ENCODE measurements around the gene CTAGE8.
A peak's percentile ranks its signal among the peaks of the same experiment; 100 is the strongest.
"Not testable (repeated sequence)": the region's sequence is repeated elsewhere in the genome, so short reads cannot be mapped to it uniquely, and the experiment has no call there.

Gene CTAGE8

DNA sequence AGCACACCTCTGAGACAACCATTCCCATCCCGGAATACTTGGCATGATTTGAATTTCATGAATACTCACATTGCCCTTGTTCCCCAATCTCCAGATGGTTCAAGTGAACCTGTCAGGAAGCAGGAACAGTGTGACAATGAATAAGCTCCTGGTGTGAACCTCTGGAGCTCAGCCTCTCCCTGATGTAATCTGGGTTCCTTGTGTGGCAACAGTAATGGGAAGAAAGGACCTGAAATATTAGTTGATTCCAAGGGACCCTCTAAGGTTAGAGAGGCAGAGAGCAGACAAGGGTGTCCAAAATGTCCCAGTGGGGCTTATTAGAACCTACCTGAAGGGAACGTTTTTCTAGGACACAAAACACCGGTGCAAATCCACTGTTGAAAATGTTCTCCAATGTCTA is 13.0 kb downstream of the CTAGE8 start:
- no peak overlapping the region for H3K27ac ChIP-seq
- peak; percentile 29; the same call in 1 of the 2 replicates for TF ChIP-seq ZFX (IDR thresholded peaks at IDR 0.05)
- TF ChIP-seq, protein P1, sequence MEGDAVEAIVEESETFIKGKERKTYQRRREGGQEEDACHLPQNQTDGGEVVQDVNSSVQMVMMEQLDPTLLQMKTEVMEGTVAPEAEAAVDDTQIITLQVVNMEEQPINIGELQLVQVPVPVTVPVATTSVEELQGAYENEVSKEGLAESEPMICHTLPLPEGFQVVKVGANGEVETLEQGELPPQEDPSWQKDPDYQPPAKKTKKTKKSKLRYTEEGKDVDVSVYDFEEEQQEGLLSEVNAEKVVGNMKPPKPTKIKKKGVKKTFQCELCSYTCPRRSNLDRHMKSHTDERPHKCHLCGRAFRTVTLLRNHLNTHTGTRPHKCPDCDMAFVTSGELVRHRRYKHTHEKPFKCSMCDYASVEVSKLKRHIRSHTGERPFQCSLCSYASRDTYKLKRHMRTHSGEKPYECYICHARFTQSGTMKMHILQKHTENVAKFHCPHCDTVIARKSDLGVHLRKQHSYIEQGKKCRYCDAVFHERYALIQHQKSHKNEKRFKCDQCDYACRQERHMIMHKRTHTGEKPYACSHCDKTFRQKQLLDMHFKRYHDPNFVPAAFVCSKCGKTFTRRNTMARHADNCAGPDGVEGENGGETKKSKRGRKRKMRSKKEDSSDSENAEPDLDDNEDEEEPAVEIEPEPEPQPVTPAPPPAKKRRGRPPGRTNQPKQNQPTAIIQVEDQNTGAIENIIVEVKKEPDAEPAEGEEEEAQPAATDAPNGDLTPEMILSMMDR (conservative IDR thresholded peaks at IDR 0.05): no peak

DNA sequence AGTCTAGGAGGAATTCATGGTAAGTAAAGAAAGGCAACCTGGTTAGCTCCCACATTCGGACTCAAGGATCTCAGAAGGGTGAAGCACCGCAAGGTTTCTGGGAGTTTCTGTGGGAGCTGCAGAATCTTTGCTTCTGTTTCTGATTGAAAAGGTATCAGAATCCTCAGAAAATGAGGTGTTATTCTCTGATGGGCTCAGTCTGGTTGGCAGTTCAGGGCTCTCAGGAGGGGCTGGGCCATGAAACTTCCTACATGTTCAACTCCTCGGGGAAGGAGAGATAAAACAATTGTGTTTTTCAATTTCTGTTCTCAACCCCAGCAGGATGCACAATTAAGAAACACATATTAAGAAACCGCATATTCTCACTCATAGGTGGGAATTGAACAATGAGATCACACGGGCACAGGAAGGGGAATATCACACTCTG is 13.6 kb downstream of the CTAGE8 start:
- TF ChIP-seq, protein P1 (conservative IDR thresholded peaks at IDR 0.05): no peak
- TF ChIP-seq ZFX (IDR thresholded peaks at IDR 0.05): no peak
- H3K27ac ChIP-seq: no peak overlapping the region

DNA sequence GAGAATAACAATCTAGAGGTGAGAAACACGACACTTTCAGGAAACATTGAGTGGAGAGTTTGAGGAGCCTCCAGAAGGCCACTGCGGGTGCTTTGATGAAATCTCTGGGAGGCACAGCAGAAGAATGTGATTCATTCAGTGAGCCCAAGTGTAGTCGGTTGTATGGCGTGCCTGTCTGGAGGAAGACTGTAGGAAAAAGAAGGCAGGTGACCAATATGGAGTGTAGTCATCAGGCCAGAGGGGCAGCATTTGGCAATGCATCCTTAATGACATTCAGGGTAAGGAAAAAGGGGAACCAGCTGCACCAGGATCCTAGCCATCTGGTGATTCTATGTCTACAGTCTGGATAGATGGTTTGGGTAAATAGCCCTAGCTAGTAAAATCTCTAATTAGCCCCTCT is 16.8 kb downstream of the CTAGE8 start:
- H3K27ac ChIP-seq: not testable (repeated sequence)

DNA sequence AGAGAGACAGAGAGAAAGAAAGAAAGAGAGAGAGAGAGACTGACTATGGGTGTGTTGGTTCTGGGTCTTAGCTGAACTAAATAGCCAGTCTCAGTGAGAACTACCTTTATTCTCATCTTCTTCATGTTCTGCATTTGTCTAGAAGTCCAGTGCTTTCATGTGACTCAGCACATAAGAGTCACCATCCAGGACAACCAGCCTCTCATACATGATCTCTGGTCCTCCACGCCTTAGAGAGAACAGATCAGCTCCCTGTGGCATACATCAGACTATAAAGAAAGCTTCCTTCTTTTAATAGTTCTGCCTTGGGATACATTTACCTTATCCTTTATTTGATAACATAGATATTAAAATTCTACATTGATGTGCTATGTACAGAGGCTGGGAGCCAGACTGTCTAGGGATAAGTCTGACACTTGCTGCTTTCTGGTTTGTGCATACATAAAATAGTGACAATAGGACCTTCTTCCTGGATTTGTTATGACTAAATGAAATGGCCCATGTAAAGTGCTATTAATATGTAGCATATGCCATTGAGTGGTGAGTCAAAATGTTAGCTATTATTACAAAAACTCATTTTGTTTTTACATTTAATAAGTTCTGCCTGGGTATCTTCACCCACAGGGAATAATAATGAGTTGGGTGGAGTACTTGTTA is 21.3 kb downstream of the CTAGE8 start:
- H3K27ac ChIP-seq: not testable (repeated sequence)

DNA sequence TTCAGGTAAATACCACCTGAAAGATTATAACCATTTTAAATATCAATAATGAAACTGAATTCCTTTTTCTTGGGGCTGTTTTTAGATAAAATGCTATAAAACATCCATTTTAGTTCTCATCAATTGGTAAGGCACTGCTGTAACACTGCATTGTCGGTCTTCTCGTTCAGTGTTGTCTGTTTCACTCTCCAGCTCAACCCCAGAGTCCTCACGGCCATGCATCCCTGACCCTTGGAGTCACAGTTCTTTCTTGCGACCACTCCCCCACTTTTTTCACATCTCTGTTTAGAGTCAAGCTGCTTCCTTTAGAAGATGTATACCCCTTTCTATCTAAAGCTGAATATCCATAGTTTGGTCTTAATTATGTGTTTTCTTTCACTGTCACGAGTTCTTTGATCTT is 22.1 kb downstream of the CTAGE8 start:
- not testable (repeated sequence) for H3K27ac ChIP-seq

DNA sequence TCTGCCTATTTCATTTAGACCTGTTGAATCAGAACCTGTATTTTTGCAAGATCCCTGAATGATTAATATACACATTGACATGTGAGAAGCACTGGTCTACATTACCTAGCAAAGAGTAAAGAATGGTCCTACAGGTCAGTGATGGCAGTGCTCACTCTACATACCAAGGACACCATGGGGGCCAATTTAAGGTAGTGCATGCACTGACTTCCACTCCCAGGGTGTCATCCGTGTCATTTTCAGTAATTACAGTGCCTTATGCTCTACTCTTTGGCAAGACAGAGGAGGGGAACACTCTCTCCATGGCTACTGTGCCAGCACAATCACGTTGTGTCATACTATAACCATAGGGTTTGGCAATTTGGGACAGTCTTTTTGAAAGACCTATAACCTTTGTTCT is 23.7 kb downstream of the CTAGE8 start:
- not testable (repeated sequence) for H3K27ac ChIP-seq

DNA sequence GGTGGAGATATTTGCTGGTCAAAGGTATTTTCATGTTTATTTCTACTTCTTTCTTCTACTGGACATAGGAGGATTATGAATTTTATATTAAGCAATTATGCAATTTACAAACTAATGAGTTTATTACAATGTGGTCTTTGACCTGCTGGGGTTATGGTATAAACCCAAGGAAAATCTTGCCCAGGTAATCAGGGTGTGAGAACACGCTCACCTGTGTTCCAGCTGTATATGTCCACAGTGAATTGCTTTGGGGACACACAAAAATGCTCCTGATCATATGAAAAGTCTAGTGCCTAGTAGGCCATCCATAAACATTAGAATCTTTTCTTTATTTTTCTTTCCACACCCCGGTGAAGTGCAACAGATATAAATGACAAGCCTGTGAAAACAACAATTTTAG is 29.7 kb downstream of the CTAGE8 start, which contains the start of gene OR2A42:
Gene OR2A42 (minus strand): TSS at position 241 of the 400 bp plus-strand sequence. CDS start 6,762 bp downstream, outside the sequence.
- H3K27ac ChIP-seq: not testable (repeated sequence)

DNA sequence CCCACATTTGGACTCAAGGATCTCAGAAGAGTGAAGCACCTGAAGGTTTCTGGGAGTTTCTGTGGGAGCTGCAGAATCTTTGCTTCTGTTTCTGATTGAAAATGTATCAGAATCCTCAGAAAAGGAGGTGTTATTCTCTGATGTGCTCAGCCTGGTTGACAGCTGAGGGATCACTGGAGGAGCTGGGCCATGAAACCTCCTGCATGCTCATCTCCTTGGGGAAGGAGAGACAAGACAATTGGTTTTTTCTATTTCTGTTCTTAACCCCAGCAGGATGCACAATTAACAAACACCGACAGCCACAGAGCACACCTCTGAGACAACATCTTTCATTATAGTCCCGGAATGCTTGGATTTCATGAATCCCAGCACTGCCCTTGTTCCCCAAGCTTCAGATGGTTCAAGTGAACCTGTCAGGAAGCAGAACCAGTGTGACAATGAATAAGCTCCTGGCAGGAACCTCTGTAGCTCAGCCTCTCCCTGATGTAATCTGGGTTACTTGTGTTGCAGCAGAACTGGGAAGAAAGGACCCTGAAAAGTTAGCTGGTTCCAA is 30.5 kb downstream of the CTAGE8 start:
- H3K27ac ChIP-seq: not testable (repeated sequence)

DNA sequence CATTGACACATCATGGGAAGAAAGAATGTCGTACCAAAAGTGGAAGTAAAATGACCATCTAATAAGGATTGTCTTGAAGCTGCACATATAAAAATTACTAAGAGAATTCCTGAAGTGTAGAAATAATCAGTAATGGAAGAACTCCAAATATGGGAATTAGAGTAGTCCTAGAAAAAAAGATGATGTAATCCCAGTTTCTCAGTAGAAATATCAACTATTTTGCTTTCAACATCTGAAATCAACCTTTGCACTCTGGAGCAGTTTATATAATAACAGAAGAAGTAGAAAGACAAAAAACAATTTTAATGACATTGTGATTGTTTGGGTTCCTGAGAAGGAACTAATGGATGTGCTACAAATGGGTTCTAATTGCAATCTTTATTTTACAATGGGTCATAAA is 36.0 kb downstream of the CTAGE8 start:
- H3K27ac ChIP-seq: not testable (repeated sequence)

DNA sequence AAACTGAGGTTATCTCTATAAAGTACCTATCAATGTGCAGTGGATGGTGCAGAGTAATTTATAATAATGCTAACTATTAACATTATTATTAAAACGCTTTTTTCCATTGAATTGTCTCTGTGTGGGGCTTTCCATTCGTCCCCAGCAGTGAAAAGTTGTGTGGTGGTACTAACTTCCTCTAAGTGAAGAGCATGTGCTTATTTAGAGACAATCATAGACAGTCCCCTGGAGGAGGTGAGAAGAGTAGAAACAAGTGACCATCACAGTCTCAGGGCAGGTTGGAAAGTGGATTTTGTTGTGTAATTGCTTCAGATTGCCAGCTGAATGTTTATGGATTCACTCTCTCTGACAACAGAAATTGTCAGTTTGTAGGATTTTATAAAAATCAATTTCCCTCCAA is 38.1 kb downstream of the CTAGE8 start:
- H3K27ac ChIP-seq: not testable (repeated sequence)

DNA sequence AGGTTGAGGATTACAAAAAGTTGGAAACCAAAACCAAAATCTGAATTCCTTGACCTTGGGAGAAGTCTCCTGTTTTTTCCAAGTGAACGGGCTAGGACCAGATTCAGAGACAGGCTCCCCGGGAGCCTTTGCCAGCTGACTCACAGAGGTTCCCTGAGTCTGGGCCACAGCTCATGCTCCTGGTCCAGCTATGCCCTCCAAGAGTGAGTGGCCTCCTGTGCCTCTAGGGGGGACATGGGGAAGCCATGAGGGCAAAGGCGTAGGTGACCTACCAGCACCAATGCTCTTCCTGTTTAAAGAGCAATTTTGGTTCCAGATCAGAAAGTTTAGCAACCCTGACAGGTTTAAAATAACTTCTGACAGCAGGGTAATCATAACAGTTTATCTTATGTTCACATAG is 40.3 kb downstream of the CTAGE8 start:
- H3K27ac ChIP-seq: not testable (repeated sequence)

DNA sequence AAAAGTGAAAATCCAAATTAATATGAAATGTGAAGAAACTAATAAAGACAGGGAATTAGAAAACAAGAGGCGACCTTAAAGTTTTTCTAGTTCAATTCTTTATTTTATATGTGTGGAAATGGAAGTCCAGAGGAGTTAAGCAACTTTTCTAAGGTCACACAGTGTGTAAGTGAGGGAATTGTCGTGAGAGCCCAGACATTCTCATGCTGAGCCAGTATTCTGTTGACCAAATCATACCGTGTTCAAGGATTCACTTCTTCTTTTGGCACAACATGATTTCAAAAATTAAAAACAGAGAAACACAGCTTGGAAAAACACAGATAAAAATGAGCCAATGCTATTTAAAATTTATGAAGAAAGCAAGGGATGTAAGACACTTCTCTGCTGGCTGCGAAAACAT is 42.2 kb downstream of the CTAGE8 start:
- H3K27ac ChIP-seq: not testable (repeated sequence)

DNA sequence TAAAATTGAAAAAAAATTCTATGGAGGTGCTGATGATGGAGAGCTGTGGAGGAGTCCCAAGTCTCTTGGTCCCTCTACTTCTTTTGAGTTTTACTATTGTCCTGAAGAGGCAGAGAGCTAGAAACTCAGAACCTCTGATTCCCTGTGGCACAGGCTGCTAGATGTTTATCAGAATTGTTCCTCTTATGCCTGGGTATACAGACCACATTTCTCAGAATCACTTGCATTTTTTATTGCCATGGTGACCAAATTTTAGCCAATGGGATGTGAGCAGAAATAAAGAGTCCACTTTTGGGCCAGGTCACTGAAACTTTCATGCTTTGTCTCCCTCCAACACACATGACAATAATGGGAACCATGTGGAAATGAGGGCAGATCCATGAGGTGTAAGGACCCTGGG is 45.4 kb downstream of the CTAGE8 start:
- not testable (repeated sequence) for H3K27ac ChIP-seq

DNA sequence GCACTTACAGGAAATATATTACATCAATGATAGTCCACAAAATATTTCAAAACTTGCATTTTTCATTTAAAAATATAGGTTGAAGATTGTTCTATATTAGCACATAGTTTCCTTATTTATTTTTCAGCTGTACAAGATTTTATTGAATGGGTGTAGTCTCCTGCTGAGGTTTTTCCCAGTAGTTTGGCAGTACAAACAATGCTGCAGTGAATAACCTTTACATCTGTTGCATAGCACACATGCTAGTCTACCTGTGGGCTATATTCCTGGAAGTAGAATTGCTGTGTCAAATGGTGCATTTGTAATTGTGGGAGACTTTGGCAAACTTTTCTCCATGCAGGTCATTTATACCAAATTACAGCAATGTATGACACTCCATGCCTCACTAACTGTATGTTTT is 48.6 kb downstream of the CTAGE8 start:
- not testable (repeated sequence) for H3K27ac ChIP-seq

DNA sequence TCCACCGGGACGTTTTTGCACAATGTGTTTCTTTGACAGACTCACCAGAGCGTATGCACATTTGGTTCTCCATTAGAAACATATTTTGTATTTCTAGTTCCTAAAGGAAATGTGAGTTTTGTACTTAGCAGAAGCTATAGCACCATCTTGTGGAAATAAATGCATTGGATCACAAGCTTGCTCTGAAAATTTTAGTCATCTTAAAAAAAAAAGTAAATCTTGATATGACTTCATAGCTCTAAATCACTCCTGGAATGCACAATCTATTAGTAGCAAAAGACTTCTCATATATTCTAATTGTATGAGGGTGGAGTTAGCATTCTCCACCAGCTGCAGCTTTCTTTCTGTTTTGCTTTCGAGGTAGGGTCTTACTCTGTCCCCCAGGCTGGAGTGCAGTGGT is 49.9 kb downstream of the CTAGE8 start:
- TF ChIP-seq, protein P1 (conservative IDR thresholded peaks at IDR 0.05): 0 out of 2 replicates have a peak, but pooled peaks have one; percentile 4
- H3K27ac ChIP-seq: not testable (repeated sequence)

DNA sequence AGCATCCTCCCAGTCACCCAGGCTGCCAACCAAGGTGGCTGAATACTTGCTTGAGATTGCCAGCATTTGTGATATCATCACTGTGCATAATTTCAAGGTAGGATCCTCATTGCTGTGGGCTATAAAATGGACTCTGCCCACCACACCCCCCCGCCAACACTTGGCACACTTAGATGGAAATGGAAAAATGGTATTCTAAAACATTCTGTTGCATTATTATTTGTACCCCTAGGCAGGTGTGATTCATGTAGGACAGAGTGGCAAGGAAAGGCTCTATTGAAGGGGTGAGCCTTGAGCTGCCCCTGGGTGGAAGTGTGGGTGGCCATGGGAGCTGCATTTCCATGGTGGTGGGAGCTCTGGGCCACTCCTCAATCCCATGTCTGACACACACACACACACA is 50.5 kb downstream of the CTAGE8 start:
- not testable (repeated sequence) for H3K27ac ChIP-seq

DNA sequence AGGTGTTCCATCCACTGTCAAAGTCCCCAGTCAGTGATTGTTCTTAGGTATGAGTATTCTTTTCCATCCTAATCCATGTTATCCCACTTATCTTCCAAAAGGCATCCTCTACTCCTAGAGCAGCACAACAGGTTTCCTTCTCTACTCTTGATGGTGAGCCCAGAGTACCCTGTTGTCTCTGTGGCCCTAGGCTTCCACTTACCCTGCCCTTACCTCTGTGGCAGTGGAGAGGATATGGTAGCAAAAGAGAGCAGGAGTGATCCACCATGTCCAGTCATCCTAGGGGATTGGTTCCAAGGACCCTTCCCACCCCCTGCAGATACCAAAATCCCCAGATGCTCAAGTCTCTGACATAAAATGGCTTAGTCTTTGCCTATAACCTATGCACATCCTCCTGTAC is 51.9 kb downstream of the CTAGE8 start:
- H3K27ac ChIP-seq: not testable (repeated sequence)
